Measurements from ENCODE around the gene CYP11A1.

CYP11A1 gene

DNA sequence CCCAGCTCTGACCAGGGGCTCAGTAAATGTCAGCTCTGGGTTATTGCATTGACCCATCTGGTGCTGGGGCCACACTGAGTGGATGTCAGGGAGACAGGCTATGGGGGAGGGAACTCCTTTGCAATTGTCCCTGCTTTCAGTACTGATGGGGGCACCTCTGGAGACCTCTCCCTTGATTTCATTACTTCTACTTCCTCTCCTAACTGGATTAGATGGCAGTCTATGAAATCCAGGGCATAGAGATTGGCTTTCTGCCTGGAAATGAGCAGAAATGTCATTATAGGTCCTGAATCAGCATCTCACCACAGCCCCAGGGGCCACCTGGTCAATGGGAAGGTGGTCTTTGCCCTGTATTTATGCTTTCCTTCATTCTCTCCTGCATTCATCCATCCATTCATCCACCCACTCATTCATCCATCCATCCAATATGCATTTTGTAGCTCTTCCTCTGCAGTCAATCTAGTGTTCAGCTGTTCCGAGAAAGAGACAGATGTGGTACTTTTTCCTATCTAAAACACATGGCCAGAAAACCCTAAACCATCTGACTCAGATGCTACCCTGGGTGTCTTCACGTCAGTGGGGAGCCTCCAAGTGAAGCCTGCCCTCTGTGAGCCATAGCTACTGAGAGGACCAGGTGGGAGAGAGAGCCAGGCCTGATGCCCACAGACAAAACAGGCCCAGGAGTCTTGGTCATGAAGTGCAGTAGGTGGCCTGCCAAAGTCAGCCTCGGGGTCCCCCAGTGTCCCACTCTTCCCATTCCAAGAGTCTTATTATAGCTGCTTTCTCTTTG, 74.2 kb downstream of the CYP11A1 start:
- no peak for DNase-seq

DNA sequence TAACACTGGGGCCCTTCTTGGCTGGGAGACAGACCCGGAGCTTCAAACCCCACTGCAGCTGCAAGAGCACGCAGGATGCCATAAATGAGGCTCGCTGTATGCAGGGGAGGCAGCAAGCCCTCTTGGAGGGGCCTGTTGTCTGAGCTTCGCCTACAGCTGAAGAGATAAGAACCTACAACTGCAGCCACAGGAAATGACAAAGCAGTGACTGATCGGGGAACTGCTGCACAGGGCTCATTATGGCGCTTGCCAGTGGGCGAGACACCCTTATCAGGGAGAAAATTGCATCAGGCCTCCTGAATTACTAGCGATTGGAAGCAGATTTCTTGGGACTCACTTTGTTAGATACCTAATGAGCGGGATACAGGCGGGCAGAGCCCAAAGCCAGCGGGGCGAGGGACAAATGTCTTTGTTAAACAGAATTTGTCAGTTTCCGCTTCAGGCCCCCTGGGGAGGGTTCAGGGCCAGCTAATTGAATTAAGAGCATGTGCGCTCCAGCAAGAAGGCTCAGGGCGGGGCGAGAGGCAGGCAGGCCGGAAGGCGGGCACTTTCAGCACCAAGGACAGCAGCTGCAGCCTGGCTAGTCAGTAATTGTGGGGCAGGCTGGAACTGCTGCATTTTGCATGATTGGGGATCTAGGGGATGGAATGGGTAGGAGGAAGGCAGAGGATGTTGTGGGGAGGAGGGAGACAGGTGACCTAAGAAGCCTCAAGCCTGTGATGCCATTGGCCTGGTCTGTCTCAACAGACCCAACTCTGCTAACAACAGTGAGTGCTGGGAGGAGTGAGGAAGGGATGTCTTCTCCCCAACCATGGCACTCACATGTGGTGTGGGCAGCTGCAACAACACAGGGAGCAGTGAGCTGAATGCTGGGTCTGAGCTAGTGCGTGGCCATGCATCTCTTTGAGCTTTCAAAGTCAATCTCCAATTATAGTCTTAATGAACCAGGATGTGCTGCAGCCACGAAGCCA, 76.1 kb downstream of the CYP11A1 start:
- peak in 1 of 2 experiments; percentile 22 for DNase-seq

DNA sequence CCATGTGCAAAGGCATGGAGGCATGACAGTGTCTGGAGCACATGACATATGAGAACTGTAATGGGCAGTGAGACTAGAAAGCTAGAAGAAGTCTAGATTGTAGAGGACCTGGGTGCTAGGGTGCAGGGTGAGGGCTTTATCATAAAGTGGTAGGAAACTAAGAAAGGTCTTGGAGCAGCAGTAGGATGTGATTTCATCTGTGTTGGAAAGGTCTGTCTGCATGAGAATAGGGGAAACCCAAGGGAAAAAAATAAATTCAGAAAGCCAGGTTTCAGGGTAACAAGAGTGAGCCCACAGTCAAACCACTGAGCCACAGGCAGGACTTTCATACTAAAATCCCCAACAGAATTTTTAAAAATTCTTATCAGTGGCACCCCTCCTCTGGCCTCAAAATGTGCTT, 76.8 kb downstream of the CYP11A1 start:
- DNase-seq = no peak

DNA sequence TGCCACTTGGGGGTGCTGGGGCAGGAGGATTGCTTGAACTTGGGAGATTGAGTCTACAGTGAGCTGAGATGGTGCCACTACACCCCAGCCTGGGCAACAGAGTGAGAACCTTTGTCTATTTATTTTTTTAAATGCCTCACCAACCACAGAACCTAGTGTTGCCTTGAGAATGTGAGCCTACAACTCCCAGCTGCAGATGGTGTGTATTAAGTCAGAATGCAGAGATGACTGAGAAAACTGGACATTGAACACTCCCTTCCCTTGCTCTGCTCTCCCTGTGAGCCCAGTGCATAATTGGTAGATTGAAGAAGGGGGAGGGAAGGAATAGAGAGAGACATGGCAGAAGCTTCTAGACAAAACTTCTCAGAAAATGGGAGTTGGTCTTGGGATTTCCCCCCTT, 77.8 kb downstream of the CYP11A1 start:
- DNase-seq = no peak
